GM19035 (cell line): ENCODE results near the gene EXT2.

Experiments
- ATAC-seq: cut with Tn5 transposase; IDR thresholded peaks from one replicate; pipeline ENCODE4 v1.9.1; 2021; ENCODE audit not compliant: unreplicated experiment

EXT2 gene

GRCh38 chr11:44095506-44096359 is at the start of gene EXT2:
Gene EXT2, plus strand, starts transcription at chr11:44095678. Its CDS starts 12,035 bp downstream, at chr11:44107713.
- ATAC-seq = peak; percentile 94

- no peak for ATAC-seq
These were observed 49.3 kb upstream of the EXT2 start for GRCh38 chr11:44046182-44046581.

- no peak for ATAC-seq
These were observed 48.2 kb upstream of the EXT2 start for GRCh38 chr11:44047298-44047697.

- no peak for ATAC-seq
These were observed 47.5 kb upstream of the EXT2 start, which contains the start of gene ACCSL for GRCh38 chr11:44047931-44048431. Gene ACCSL, plus strand, starts transcription at chr11:44047981. Its CDS starts 56 bp downstream, at chr11:44048037.

GRCh38 chr11:44049832-44050231 is 45.6 kb upstream of the EXT2 start:
- no peak for ATAC-seq

- ATAC-seq = no peak
These were observed 44.3 kb upstream of the EXT2 start for GRCh38 chr11:44051171-44051570.

GRCh38 chr11:44057340-44057739 is 38.1 kb upstream of the EXT2 start:
- ATAC-seq = no peak

GRCh38 chr11:44058275-44058674 is 37.2 kb upstream of the EXT2 start:
- ATAC-seq = no peak

- no peak for ATAC-seq
These were observed 30.3 kb upstream of the EXT2 start for GRCh38 chr11:44065161-44065661.

GRCh38 chr11:44065841-44066731 is 29.4 kb upstream of the EXT2 start, which contains the start of gene ACCS:
Gene ACCS, plus strand, starts transcription at chr11:44066270. Its CDS starts 1,358 bp downstream, at chr11:44067628.
- peak; percentile 94 for ATAC-seq

GRCh38 chr11:44066732-44067141 is 28.7 kb upstream of the EXT2 start:
- ATAC-seq = no peak

- no peak for ATAC-seq
These were observed 28.2 kb upstream of the EXT2 start for GRCh38 chr11:44067266-44067665.

GRCh38 chr11:44068180-44068579 is 27.3 kb upstream of the EXT2 start:
- ATAC-seq = no peak

GRCh38 chr11:44071157-44071556 is 24.3 kb upstream of the EXT2 start:
- no peak for ATAC-seq

GRCh38 chr11:44072757-44073658 is 22.5 kb upstream of the EXT2 start:
- ATAC-seq = no peak

GRCh38 chr11:44078794-44079193 is 16.7 kb upstream of the EXT2 start:
- ATAC-seq = no peak

GRCh38 chr11:44079376-44079775 is 16.1 kb upstream of the EXT2 start:
- no peak for ATAC-seq

- ATAC-seq = no peak
These were observed 14.5 kb upstream of the EXT2 start for GRCh38 chr11:44080951-44081350.

GRCh38 chr11:44082645-44083044 is 12.8 kb upstream of the EXT2 start:
- no peak for ATAC-seq

- no peak for ATAC-seq
These were observed 12.0 kb upstream of the EXT2 start for GRCh38 chr11:44083433-44083832.
